ENCODE measurements around the gene HDAC9.

Gene HDAC9

GRCh38 chr7:19000410-19000809 lies 504.9 kb downstream of the HDAC9 start:
- Histone ChIP-seq H3K23ac (ENCODE audit: low read length in 2 of 2) (no peak overlapping the region), H2AK5ac (ENCODE audit: low read length, severe bottlenecking) (no peak overlapping the region), H3K27me3 (ENCODE audit: control insufficient read depth in 1 of 2, insufficient read depth in 1 of 2, low read length in 2 of 2) (no peaks in the 10 kb centered on the region), H3K79me1 (replicated peaks; ENCODE audit: low read length, poor library complexity, severe bottlenecking) (no peaks in the 10 kb centered on the region), H3K18ac (ENCODE audit: low read depth in 1 of 2, low read length in 2 of 2) (no peak overlapping the region), H3K9ac (ENCODE audit: low read length) (no peak overlapping the region), H4K8ac (ENCODE audit: low read length) (no peak overlapping the region), H3K4me3 (ENCODE audit: insufficient read depth in 1 of 2, low read depth in 1 of 2, low read length in 2 of 2) (no peak overlapping the region), H3K14ac (ENCODE audit: low read length in 2 of 2) (no peak overlapping the region), H2BK12ac (ENCODE audit: low read length in 2 of 2) (no peak overlapping the region), H4K91ac (ENCODE audit: low read length) (no peak overlapping the region), H3K4me1 (ENCODE audit: control insufficient read depth, insufficient read depth, low read depth, low read length) (no peaks in the 10 kb centered on the region), H3K4me2 (ENCODE audit: low read length, poor library complexity, severe bottlenecking) (no peak overlapping the region), H2BK120ac (ENCODE audit: low read depth, low read length) (no peak overlapping the region), H2BK5ac (ENCODE audit: low read depth, low read length, poor library complexity, severe bottlenecking) (no peak overlapping the region), H2BK15ac (ENCODE audit: low read depth, poor library complexity, severe bottlenecking) (no peak overlapping the region), H3K9me3 (ENCODE audit: control insufficient read depth, low read length) (no peaks in the 10 kb centered on the region), H3K4ac (ENCODE audit: low read depth in 1 of 2, low read length in 2 of 2) (no peak overlapping the region), H2AFZ (ENCODE audit: low read depth, low read length) (no peak overlapping the region), H3K27ac (ENCODE audit: low read length, poor library complexity, severe bottlenecking) (no peak overlapping the region), H3K36me3 (ENCODE audit: control insufficient read depth in 1 of 2, insufficient read depth in 2 of 2, low read depth in 1 of 2, low read length in 2 of 2) (peaks cover 0 to 6% of the 10 kb centered on the region in 2 experiments)
- no peak for DNase-seq
- WGBS, result 95% methylated on average over 4 of the region's 4 CpGs

DNA sequence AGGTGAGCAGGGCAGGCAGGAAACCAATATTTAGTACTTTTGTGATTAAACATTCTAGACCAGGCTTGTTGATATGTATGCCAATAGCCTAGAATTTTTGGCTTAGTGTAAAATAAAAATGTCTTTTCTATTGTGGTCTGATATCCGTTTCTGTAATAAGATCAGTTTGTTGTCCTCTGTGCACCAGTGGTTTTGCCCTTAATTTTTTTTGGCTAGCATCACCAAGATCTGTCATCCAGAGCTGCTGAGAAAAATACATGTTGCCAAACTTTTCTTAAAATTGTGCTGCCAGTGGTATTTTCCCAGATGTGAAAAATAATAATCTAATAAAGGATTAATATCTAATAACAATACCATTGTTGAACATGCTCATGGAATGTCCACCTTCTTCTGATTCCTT lies 506.3 kb downstream of the HDAC9 start:
- Histone ChIP-seq H3K23ac (ENCODE audit: low read length in 2 of 2) (no peak overlapping the region), H3K4ac (ENCODE audit: low read depth in 1 of 2, low read length in 2 of 2) (no peak overlapping the region), H2AFZ (ENCODE audit: low read depth, low read length) (no peak overlapping the region), H2BK15ac (ENCODE audit: low read depth, poor library complexity, severe bottlenecking) (no peak overlapping the region), H3K4me1 (ENCODE audit: control insufficient read depth, insufficient read depth, low read depth, low read length) (no peaks in the 10 kb centered on the region), H2BK120ac (ENCODE audit: low read depth, low read length) (no peak overlapping the region), H3K4me3 (ENCODE audit: insufficient read depth in 1 of 2, low read depth in 1 of 2, low read length in 2 of 2) (no peak overlapping the region), H3K9ac (ENCODE audit: low read length) (peak overlapping the region; percentile 22), H3K18ac (ENCODE audit: low read depth in 1 of 2, low read length in 2 of 2) (no peak overlapping the region), H3K27ac (ENCODE audit: low read length, poor library complexity, severe bottlenecking) (no peak overlapping the region), H3K14ac (ENCODE audit: low read length in 2 of 2) (no peak overlapping the region), H3K79me1 (replicated peaks; ENCODE audit: low read length, poor library complexity, severe bottlenecking) (no peaks in the 10 kb centered on the region), H2AK5ac (ENCODE audit: low read length, severe bottlenecking) (no peak overlapping the region), H3K9me3 (ENCODE audit: control insufficient read depth, low read length) (no peaks in the 10 kb centered on the region), H4K91ac (ENCODE audit: low read length) (no peak overlapping the region), H3K36me3 (ENCODE audit: control insufficient read depth in 1 of 2, insufficient read depth in 2 of 2, low read depth in 1 of 2, low read length in 2 of 2) (peaks cover 0 to 6% of the 10 kb centered on the region in 2 experiments), H3K27me3 (ENCODE audit: control insufficient read depth in 1 of 2, insufficient read depth in 1 of 2, low read length in 2 of 2) (no peaks in the 10 kb centered on the region), H3K4me2 (ENCODE audit: low read length, poor library complexity, severe bottlenecking) (no peak overlapping the region), H2BK5ac (ENCODE audit: low read depth, low read length, poor library complexity, severe bottlenecking) (no peak overlapping the region), H4K8ac (ENCODE audit: low read length) (no peak overlapping the region), H2BK12ac (ENCODE audit: low read length in 2 of 2) (no peak overlapping the region)
- WGBS, result 92% methylated on average over 1 of the region's 1 CpG
- DNase-seq, result no peak

DNA sequence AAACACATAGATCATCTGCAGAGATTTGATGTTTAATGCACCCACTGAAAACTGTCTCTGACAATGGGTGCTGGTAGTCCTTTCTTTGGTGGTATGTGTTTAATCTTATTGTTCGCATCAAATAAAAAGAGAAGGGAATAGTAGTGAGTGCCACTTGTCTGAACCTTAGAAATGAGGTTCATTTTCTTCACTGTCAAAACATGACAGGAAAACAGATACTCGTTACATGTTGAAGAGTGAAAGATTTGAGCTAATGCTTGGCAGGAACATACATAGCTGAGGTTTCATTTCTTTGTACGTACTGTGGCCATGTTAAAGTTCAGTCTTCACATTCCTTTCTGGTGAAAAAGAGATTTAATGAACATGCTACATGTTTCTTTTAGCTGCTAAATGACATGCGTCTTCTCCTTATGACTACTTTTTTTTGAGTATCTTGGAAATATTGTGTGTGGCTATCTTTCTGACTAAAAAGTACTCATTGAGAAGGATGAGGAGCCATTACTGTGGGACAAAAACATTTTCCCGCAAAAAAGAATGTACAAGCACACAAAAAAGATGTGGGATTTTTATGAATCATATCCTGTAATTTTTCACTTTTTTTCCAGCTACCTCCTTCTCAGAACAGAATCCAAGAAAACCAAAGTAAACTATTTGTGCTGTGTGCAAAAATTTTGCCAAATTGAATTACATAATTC lies 513.8 kb downstream of the HDAC9 start:
- Histone ChIP-seq H3K23ac (ENCODE audit: low read length in 2 of 2) (no peak overlapping the region), H2BK12ac (ENCODE audit: low read length in 2 of 2) (no peak overlapping the region), H2AK5ac (ENCODE audit: low read length, severe bottlenecking) (no peak overlapping the region), H3K27ac (ENCODE audit: low read length, poor library complexity, severe bottlenecking) (no peak overlapping the region), H4K8ac (ENCODE audit: low read length) (no peak overlapping the region), H3K14ac (ENCODE audit: low read length in 2 of 2) (no peak overlapping the region), H2BK5ac (ENCODE audit: low read depth, low read length, poor library complexity, severe bottlenecking) (no peak overlapping the region), H3K4me2 (ENCODE audit: low read length, poor library complexity, severe bottlenecking) (no peak overlapping the region), H3K4ac (ENCODE audit: low read depth in 1 of 2, low read length in 2 of 2) (no peak overlapping the region), H2AFZ (ENCODE audit: low read depth, low read length) (no peak overlapping the region), H2BK120ac (ENCODE audit: low read depth, low read length) (no peak overlapping the region), H3K79me1 (replicated peaks; ENCODE audit: low read length, poor library complexity, severe bottlenecking) (no peaks in the 10 kb centered on the region), H3K9ac (ENCODE audit: low read length) (peak overlapping the region; percentile 39), H3K4me1 (ENCODE audit: control insufficient read depth, insufficient read depth, low read depth, low read length) (no peaks in the 10 kb centered on the region), H3K9me3 (ENCODE audit: control insufficient read depth, low read length) (no peaks in the 10 kb centered on the region), H3K36me3 (ENCODE audit: control insufficient read depth in 1 of 2, insufficient read depth in 2 of 2, low read depth in 1 of 2, low read length in 2 of 2) (no peaks in the 10 kb centered on the region), H3K4me3 (ENCODE audit: insufficient read depth in 1 of 2, low read depth in 1 of 2, low read length in 2 of 2) (peak overlapping the region in 1 of 2 experiments; percentile 17), H3K27me3 (ENCODE audit: control insufficient read depth in 1 of 2, insufficient read depth in 1 of 2, low read length in 2 of 2) (no peaks in the 10 kb centered on the region), H2BK15ac (ENCODE audit: low read depth, poor library complexity, severe bottlenecking) (no peak overlapping the region), H4K91ac (ENCODE audit: low read length) (no peak overlapping the region), H3K18ac (ENCODE audit: low read depth in 1 of 2, low read length in 2 of 2) (no peak overlapping the region)
- DNase-seq, result peak; percentile 14
- WGBS, result 87% methylated on average over 4 of the region's 5 CpGs

DNA sequence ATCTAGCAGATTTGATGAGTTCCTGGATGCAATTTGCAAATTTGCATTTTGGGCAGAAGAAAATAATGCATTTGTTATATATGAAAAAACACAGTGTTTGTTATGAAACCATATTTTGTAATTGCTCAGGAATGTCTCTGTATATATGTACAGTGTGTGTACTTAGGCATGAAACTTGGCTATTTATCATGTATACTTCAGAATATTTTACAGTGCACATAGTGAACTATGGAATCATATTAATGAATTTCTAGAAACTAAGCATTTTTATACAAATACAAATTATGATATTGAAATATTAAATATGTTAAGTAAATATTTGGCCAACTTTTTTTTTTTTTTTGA lies 514.4 kb downstream of the HDAC9 start:
- H3K4me1 ChIP-seq (ENCODE audit: control insufficient read depth, insufficient read depth, low read depth, low read length), result no peaks in the 10 kb centered on the region
- no peak overlapping the region for H3K4me3 ChIP-seq (ENCODE audit: insufficient read depth in 1 of 2, low read depth in 1 of 2, low read length in 2 of 2)
- no peaks in the 10 kb centered on the region for H3K9me3 ChIP-seq (ENCODE audit: control insufficient read depth, low read length)
- H3K4me2 ChIP-seq (ENCODE audit: low read length, poor library complexity, severe bottlenecking), result no peak overlapping the region
- no peak overlapping the region for H4K8ac ChIP-seq (ENCODE audit: low read length)
- H3K14ac ChIP-seq (ENCODE audit: low read length in 2 of 2), result no peak overlapping the region
- H2BK15ac ChIP-seq (ENCODE audit: low read depth, poor library complexity, severe bottlenecking), result no peak overlapping the region
- no peak overlapping the region for H3K4ac ChIP-seq (ENCODE audit: low read depth in 1 of 2, low read length in 2 of 2)
- H3K79me1 ChIP-seq (replicated peaks; ENCODE audit: low read length, poor library complexity, severe bottlenecking), result no peaks in the 10 kb centered on the region
- no peak overlapping the region for H3K9ac ChIP-seq (ENCODE audit: low read length)
- no peak overlapping the region for H3K18ac ChIP-seq (ENCODE audit: low read depth in 1 of 2, low read length in 2 of 2)
- no peak overlapping the region for H2BK5ac ChIP-seq (ENCODE audit: low read depth, low read length, poor library complexity, severe bottlenecking)
- H3K23ac ChIP-seq (ENCODE audit: low read length in 2 of 2), result no peak overlapping the region
- H2AK5ac ChIP-seq (ENCODE audit: low read length, severe bottlenecking), result no peak overlapping the region
- no peak overlapping the region for H4K91ac ChIP-seq (ENCODE audit: low read length)
- no peaks in the 10 kb centered on the region for H3K27me3 ChIP-seq (ENCODE audit: control insufficient read depth in 1 of 2, insufficient read depth in 1 of 2, low read length in 2 of 2)
- no peak overlapping the region for H2BK12ac ChIP-seq (ENCODE audit: low read length in 2 of 2)
- H3K36me3 ChIP-seq (ENCODE audit: control insufficient read depth in 1 of 2, insufficient read depth in 2 of 2, low read depth in 1 of 2, low read length in 2 of 2), result no peaks in the 10 kb centered on the region
- no peak overlapping the region for H3K27ac ChIP-seq (ENCODE audit: low read length, poor library complexity, severe bottlenecking)
- no peak for DNase-seq
- H2AFZ ChIP-seq (ENCODE audit: low read depth, low read length), result no peak overlapping the region
- H2BK120ac ChIP-seq (ENCODE audit: low read depth, low read length), result no peak overlapping the region
